Activated CD8-positive, alpha-beta T cell treated with anti-CD3 and anti-CD28 coated beads for 36 hours (primary cell): ENCODE results near the gene LY6G5C. TPM values are rescaled to one million over a fixed set of nuclear protein-coding genes. Genes with fewer than 3 reads are reported as not detected.
A peak's percentile ranks its signal among the peaks of the same experiment; 100 is the strongest.

ENCODE experiments used
- ATAC-seq: fragments of 200-7000 bp; cut with Tn5 transposase; one replicate; pipeline ENCODE4 v1.10.0; 2021; ENCODE audit warnings: mild to moderate bottlenecking, moderate library complexity
- CTCF ChIA-PET: fragments of 350-600 bp; sonication (Branson Sonifier 250); formaldehyde crosslinking; loops from one replicate; lab custom pipeline; 2021; ENCODE audit warnings: antibody characterized with exemption; lab: Charles Lee
- POLR2A ChIA-PET: fragments of 350-600 bp; sonication (Branson Sonifier 250); formaldehyde crosslinking; loops from one replicate; lab custom pipeline; 2021; ENCODE audit warnings: antibody characterized with exemption; lab: Charles Lee
- DNase-seq: peaks from one replicate; pipeline ENCODE4 v3.0.0-alpha.2; 2020
- H3K27ac Mint-ChIP-seq: one replicate; pipeline ENCODE4 v1.8.0; 2021; ENCODE audit warnings: mild to moderate bottlenecking, mixed read lengths
- H3K27me3 Mint-ChIP-seq: one replicate; pipeline ENCODE4 v1.8.0; 2021; ENCODE audit warnings: mixed read lengths
- H3K36me3 Mint-ChIP-seq: one replicate; pipeline ENCODE4 v1.8.0; 2021; ENCODE audit warnings: low read depth, mixed read lengths
- H3K4me1 Mint-ChIP-seq: one replicate; pipeline ENCODE4 v1.8.0; 2021; ENCODE audit warnings: low read depth, mixed read lengths
- H3K4me3 Mint-ChIP-seq: one replicate; pipeline ENCODE4 v1.8.0; 2021; ENCODE audit warnings: mild to moderate bottlenecking, moderate library complexity, mixed read lengths
- H3K9me3 Mint-ChIP-seq: one replicate; pipeline ENCODE4 v1.8.0; 2021; ENCODE audit warnings: mixed read lengths
- intact Hi-C: fragments of 100-400 bp; cut with micrococcal nuclease; formaldehyde crosslinking; loops from one replicate; pipeline ENCODE4 v1.10.0; 2022
- total RNA-seq, 2 experiments: library from RNA; stranded (reverse); gene quantifications; one replicate each; pipeline ENCODE4 v1.2.3, GENCODE V29; 2021
- TF ChIP-seq, protein P1 (sequence below): fragments of 200-600 bp; IDR thresholded peaks from one replicate; pipeline ENCODE4 v1.8.0; 2022; ENCODE audit warnings: antibody characterized with exemption, mild to moderate bottlenecking

Gene LY6G5C
- total RNA-seq, 2 experiments from 2014 or later, result 1.6 to 2.3 TPM

DNA sequence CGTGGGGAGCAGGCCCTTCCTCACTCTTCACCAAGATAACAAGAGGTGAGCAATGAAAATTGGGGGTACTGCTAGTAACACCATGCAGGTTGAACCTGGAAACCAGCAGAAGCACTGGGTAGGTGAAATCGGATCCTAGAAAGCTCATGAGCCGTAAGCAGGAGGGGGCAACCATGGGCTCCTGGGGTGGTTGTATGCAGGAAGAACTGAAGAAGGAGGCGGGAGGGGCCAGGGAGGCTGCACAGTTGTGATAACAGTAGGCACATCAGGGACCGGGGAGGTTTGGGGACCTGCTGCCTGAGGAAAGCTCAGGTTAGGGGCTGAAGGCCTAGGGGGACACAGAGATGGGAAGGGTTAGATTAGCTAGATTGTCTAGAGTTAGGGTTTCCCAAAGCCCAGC, 5.6 kb upstream of the LY6G5C start:
- TF ChIP-seq, protein P1, sequence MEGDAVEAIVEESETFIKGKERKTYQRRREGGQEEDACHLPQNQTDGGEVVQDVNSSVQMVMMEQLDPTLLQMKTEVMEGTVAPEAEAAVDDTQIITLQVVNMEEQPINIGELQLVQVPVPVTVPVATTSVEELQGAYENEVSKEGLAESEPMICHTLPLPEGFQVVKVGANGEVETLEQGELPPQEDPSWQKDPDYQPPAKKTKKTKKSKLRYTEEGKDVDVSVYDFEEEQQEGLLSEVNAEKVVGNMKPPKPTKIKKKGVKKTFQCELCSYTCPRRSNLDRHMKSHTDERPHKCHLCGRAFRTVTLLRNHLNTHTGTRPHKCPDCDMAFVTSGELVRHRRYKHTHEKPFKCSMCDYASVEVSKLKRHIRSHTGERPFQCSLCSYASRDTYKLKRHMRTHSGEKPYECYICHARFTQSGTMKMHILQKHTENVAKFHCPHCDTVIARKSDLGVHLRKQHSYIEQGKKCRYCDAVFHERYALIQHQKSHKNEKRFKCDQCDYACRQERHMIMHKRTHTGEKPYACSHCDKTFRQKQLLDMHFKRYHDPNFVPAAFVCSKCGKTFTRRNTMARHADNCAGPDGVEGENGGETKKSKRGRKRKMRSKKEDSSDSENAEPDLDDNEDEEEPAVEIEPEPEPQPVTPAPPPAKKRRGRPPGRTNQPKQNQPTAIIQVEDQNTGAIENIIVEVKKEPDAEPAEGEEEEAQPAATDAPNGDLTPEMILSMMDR, result no peak
- Mint-ChIP-seq H3K36me3 (peaks cover 11% of the 10 kb centered on the region), H3K4me3 (no peak overlapping the region), H3K4me1 (peaks cover 7% of the 10 kb centered on the region), H3K27ac (no peak overlapping the region), H3K9me3 (no peaks in the 10 kb centered on the region), H3K27me3 (no peaks in the 10 kb centered on the region)
- ATAC-seq (no peak), DNase-seq (no peak)
- intact Hi-C loops, result no loop called here
- ChIA-PET POLR2A (interaction anchor here (1.1 to 1.5 kb wide), 2 partner anchors 17 to 37 kb away, joined by 3 read pairs; partner anchors contain the start of genes LY6G5B and MPIG6B), CTCF (interaction anchor here (0.9 kb wide), 1 partner anchor 8 kb away, joined by 3 read pairs; no protein-coding TSS in a partner anchor)

DNA sequence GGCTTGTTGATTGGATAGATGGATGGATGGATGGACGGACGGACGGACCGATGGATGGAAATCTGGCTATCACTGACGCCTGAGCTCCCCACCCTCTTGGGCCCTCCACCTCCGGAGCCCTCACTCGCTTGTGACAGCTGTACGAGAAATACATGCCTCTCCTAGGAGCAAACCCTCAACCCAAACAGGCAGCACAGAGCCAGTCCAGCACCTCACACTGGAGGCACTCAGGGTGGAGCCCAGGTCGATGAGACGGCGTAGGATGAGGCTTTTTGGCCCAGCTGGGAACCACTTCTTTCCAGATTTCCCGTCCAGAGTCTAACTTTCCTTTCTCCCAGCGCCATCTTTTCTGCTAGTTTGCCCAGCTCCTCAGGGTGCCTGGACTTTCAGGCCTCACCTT, 2.7 kb upstream of the LY6G5C start:
- ATAC-seq (no peak), DNase-seq (no peak)
- Mint-ChIP-seq H3K4me3 (no peak overlapping the region), H3K27me3 (no peaks in the 10 kb centered on the region), H3K9me3 (no peaks in the 10 kb centered on the region), H3K4me1 (peaks cover 11% of the 10 kb centered on the region), H3K27ac (no peak overlapping the region), H3K36me3 (peaks cover 8% of the 10 kb centered on the region)
- ChIA-PET POLR2A (interaction anchor here (1.7 kb wide), 1 partner anchor 123 kb away, joined by 3 read pairs; the partner anchor contains the start of gene LSM2), CTCF (interaction anchor here (1.6 to 1.9 kb wide), 2 partner anchors 86 to 187 kb away, joined by 3 to 5 read pairs; no protein-coding TSS in a partner anchor)
- intact Hi-C loops, result no loop called here
- TF ChIP-seq, protein P1, result no peak

DNA sequence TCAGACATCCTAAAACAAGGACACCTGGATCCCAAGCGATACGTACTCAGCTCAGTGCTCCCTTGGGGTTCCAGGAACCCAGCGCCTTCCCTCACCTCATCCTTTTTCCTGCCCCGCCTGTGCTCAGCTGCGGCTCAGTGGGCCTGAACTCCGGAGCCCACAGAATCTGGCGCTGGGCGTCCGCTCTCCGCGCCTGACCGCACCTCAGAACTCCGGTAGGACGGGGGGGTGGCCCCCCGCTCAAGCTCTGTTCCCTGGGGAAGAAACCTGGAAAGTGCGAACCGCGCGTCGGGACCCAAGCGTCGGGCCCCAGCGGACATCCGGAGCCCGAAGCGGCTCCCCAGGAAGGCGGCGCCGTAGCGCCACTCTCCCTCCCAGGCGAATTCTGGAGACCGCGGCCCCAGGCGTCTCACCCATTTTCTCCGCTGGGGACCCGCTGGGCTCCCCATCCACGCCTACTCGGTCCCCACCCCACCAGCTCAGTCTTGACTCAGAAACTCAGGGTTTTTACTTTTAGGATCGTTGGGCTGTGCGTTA, 336 bp upstream of the LY6G5C start:
- Mint-ChIP-seq H3K4me3 (peak overlapping the region; percentile 65), H3K36me3 (peaks cover 4% of the 10 kb centered on the region), H3K4me1 (peaks cover 11% of the 10 kb centered on the region), H3K27ac (peak overlapping the region; percentile 47), H3K9me3 (no peaks in the 10 kb centered on the region), H3K27me3 (no peaks in the 10 kb centered on the region)
- ChIA-PET POLR2A (interaction anchor here (0.9 to 1.7 kb wide), 3 partner anchors 11 to 24 kb away, joined by 3 to 5 read pairs (median 3); partner anchors contain the start of genes ABHD16A and LY6G5B), CTCF (interaction anchor here (0.8 to 2.0 kb wide), 11 partner anchors 10 to 208 kb away, joined by 3 to 9 read pairs (median 5); partner anchors contain the start of genes LSM2, LY6G5B and MSH5)
- intact Hi-C loops, result no loop called here
- ATAC-seq (peak; percentile 62), DNase-seq (peak; percentile 61)
- TF ChIP-seq, protein P1, result no peak

DNA sequence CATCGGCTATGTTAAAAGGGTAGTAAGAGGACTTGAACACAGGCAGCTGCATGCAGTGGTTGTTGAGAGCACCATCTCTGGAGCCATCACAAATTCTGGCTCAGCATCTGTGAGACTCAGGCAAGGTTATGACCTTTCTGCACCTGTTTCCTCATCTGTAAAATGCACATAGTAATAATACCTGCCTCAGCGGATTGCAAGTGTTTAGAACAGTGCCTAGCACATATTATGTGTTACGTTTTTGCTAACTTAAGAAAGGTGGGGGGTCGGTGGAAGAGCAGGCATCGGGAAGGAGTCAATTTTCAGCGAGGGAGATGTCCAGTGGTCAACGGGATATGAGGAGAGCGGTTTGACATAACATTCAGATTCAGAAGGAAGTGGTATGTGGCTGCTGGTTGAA, 2.9 kb downstream of the LY6G5C start:
- ChIA-PET CTCF (interaction anchor here (1.1 to 1.9 kb wide), 2 partner anchors 13 to 212 kb away, joined by 3 to 6 read pairs; no protein-coding TSS in a partner anchor), POLR2A (interaction anchor here (0.5 to 1.4 kb wide), 4 partner anchors 11 to 21 kb away, joined by 3 to 4 read pairs (median 4); partner anchors contain the start of gene GPANK1)
- no peak overlapping the region for H3K4me3 Mint-ChIP-seq
- H3K9me3 Mint-ChIP-seq, result no peaks in the 10 kb centered on the region
- peaks cover 8% of the 10 kb centered on the region for H3K36me3 Mint-ChIP-seq
- H3K4me1 Mint-ChIP-seq, result peaks cover 11% of the 10 kb centered on the region
- TF ChIP-seq, protein P1, result no peak
- no peaks in the 10 kb centered on the region for H3K27me3 Mint-ChIP-seq
- no peak for DNase-seq
- ATAC-seq, result no peak
- H3K27ac Mint-ChIP-seq, result no peak overlapping the region
- intact Hi-C loops, result no loop called here

DNA sequence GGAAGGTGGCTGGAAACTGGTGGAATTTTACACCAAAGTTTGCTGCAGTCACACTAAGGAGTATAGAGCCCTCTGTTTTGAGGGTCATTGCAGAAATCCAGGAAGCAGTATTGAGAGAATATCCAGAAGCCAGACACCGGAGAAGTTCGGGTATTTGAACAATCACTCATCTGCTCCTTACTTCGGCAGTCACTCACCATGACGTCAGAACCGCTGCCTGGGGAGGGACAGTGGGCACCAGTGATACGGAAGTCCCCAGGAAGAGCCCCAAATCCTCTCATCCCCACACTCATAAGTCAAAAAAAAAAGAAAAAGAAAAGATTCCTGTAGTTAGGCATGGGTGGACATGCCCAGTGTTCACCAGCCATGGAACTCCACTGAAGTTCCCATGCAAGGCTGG, 4.0 kb downstream of the LY6G5C start:
- intact Hi-C loops, result no loop called here
- no peak for ATAC-seq
- no peak overlapping the region for H3K4me3 Mint-ChIP-seq
- no peak for DNase-seq
- H3K9me3 Mint-ChIP-seq, result no peaks in the 10 kb centered on the region
- ChIA-PET CTCF (interaction anchor here (1.9 kb wide), 1 partner anchor 14 kb away, joined by 6 read pairs; no protein-coding TSS in a partner anchor), POLR2A (interaction anchor here (0.9 kb wide), 1 partner anchor 22 kb away, joined by 3 read pairs; no protein-coding TSS in a partner anchor)
- H3K27me3 Mint-ChIP-seq, result no peaks in the 10 kb centered on the region
- H3K27ac Mint-ChIP-seq, result no peak overlapping the region
- H3K36me3 Mint-ChIP-seq, result peaks cover 15% of the 10 kb centered on the region
- H3K4me1 Mint-ChIP-seq, result peaks cover 11% of the 10 kb centered on the region
- TF ChIP-seq, protein P1, result no peak
